ENCODE data around the gene IL20.

The IL20 gene, protein sequence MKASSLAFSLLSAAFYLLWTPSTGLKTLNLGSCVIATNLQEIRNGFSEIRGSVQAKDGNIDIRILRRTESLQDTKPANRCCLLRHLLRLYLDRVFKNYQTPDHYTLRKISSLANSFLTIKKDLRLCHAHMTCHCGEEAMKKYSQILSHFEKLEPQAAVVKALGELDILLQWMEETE

DNA sequence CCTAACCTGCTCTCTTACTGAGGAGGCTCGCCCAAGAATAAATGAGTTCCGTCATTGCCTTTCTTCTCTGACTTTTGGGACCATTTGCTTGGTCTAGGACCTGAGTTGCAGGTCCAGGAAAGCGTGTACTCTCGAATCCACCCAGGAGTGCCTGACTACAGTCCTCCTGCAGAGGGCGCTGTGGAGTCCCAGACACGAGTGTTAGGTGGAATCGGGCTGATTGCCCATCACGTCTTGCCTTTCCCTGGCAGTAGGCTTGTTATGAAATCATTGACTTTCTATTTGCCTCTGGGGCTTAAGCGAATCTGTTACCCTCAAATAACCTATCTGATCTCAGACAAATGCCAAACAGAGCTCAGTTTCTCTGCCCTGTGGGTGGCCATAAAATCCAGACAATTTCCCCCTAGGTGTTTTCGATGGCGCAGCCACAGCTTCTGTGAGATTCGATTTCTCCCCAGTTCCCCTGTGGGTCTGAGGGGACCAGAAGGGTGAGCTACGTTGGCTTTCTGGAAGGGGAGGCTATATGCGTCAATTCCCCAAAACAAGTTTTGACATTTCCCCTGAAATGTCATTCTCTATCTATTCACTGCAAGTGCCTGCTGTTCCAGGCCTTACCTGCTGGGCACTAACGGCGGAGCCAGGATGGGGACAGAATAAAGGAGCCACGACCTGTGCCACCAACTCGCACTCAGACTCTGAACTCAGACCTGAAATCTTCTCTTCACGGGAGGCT lies at the start of gene IL20:
IL20 (plus strand) TSS at position 685 of the 733 bp plus-strand sequence. CDS start 230 bp downstream, outside the sequence.
- in situ Hi-C loops (cut with HindIII; ENCODE audit: low sequenced_read_pairs), result loop anchor here (5.0 kb wide), 1 partner anchor 52 kb away; no protein-coding TSS in a partner anchor

DNA sequence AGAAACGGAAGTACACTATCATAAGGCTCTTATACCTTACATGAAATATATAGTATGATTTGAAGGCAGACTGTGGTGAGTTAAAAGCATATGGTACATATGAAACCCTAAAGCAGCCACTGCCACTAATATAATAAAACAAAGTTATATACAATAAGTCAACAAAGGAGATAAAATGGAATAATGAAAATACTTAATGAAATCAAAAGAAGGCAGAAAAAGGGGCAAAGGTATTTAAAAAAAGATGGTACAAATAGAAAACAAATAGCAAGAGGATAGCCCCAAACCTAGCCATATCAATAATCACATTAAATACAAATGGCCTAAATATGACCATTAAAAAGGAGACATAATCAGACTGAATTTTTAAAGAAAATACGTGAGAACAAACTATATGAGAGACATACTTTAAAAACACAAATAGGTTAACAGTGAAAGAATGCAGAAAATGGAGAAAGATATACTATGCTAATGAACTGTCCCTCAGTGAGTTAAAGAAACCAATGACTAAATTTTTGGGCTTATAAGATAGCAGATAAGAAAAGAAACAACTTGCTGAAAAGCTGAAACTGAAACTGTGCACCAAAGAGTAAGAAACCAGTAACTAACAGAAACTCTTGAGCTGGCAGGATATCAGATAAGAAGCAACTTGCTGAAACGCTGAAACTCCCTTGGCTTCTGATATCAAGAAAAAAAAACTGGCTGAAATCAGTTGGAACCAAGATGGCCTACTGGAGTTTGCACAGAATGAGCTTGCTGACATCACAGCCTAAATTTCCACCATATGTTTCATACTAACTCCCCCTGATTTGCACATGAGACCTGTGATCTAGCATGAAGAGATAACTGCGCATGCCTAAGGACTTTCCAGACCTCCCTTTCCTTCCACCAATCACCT lies 48.8 kb upstream of the IL20 start:
- in situ Hi-C loops (cut with HindIII; ENCODE audit: low sequenced_read_pairs), result no loop called here

DNA sequence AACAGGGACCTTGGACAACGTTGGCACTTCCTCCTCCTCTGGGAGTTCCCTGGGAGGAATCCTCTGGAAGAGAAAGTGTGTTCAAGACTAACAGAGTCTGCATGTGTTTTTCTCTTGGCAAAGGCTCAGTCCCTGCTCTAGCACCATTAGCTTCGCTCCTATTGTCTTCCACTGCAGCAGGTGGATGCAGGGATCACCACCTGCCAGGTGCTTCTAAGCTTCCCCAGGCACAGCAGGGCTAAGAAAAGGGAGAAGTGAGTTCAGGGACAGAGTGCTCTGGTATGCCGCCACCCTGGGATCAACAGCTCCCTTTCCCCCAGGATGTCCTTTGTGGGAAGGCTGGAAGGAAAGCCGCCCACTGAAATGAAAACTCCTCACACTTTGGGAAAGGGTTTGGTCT lies 43.9 kb upstream of the IL20 start:
- in situ Hi-C loops (cut with HindIII; ENCODE audit: low sequenced_read_pairs), result no loop called here

DNA sequence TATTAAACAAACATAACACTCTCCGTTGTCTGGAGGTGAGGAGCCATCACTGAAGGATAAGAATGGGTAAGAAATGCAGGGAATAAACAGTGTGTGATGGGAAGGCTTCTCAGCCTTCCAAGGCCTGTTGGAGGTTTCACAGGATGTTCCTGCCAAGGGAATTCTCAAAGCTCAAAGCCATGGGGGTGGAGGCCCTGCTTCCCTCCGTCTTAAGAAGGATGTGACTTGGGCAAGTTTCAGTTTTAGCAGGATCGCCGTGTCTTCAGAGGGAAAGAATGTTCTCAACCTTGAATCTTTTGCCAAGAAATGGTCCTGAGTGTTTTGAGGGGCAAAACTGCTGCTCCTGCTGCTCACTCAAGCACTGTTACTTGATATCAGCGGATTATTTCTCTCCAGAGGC lies 41.7 kb upstream of the IL20 start:
- in situ Hi-C loops (cut with HindIII; ENCODE audit: low sequenced_read_pairs), result no loop called here

DNA sequence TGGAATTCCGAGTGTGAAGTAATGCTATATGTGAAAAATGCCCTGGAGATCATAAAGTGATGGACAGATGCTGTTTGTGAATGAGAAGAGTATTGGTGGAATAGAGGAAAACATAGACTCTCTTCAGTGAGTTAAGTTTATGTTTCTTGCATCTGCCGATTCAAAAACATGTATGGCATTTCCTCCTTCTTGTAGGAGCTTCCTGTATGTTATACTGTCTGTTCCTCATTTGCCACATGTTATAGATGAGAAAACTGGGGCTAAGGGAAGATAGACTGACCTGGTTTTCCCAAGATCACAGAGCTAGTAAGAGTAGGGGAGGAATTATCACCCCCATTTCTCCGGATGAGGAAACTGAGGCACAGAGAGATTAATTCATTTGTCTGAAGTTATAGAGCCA lies 41.1 kb upstream of the IL20 start:
- in situ Hi-C loops (cut with HindIII; ENCODE audit: low sequenced_read_pairs), result no loop called here

DNA sequence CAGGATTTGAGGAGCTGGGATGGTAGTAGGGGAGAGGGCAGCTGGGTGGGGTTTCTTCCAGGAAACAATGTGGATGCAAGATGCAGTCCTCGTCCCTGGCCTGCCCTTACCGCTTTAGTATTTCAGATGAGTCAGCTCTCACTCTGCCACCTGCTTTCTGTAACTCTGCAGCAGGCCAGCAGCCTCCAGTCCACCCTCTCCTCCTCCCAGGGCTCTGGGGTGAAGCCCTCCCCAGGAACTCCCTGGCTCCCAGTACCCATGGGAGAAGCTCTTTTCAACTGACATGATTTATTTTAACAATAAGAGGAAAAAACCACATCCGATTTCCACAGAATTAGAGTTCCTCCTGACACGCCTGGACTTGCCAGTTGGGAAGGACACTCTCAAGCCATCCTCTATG lies 39.0 kb upstream of the IL20 start:
- in situ Hi-C loops (cut with HindIII; ENCODE audit: low sequenced_read_pairs), result no loop called here

DNA sequence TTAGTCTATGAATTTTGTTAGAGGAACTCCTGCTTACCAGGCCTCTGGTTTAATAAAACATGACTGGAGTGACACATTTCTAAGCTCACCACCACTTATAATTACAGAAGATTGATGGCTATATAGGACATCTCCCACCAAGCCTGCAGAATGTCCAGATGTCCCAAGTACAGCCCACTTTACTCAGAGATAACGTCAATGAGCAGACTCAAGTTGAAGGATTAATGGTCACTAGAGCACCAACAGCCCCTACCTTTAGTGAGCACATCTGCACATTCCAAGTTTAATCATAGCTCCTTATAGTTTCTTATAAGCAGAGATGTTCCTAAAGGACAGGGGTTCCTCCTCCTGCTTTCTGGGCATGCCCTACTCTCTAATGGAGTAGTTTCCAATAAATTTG lies 37.4 kb upstream of the IL20 start:
- in situ Hi-C loops (cut with HindIII; ENCODE audit: low sequenced_read_pairs), result no loop called here

DNA sequence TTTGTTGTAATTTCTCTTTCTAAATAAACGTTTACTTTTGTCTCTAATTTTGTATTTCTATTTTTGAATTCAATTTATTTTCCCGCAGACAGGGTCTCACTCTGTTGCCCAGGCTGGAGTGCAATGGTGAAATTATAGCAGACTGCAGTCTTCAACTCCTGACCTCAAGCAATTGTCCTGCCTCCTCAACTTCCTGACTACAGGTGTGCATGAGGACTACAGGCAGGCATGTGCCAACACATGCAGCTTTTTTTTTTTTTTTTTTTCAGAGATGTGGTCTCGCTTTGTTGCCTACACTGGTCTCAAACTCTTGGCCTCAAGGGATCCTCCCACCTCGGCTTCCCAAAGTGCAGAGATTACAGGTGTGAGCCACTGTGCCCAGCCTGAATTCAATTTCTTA lies 36.7 kb upstream of the IL20 start:
- in situ Hi-C loops (cut with HindIII; ENCODE audit: low sequenced_read_pairs), result no loop called here

DNA sequence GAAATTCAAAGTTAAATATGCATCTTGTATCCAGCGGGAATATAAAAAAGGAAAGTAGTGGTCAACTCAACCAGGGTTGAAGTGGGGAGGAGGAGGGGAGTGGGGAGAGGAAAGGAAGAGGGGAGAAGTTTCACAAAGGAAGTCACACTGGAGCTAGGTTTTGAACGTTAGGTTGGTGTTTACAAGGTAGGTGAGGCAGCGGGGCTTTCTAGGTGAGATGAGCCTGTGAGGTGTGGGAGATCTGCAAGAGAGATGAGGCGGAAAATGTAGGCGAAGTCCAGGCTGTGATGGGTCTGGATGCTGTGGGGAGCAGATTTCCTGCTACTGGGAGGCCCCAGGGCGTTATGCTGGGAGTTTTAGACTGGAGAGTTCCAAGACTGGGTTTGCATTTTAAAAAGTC lies 36.1 kb upstream of the IL20 start:
- in situ Hi-C loops (cut with HindIII; ENCODE audit: low sequenced_read_pairs), result no loop called here

DNA sequence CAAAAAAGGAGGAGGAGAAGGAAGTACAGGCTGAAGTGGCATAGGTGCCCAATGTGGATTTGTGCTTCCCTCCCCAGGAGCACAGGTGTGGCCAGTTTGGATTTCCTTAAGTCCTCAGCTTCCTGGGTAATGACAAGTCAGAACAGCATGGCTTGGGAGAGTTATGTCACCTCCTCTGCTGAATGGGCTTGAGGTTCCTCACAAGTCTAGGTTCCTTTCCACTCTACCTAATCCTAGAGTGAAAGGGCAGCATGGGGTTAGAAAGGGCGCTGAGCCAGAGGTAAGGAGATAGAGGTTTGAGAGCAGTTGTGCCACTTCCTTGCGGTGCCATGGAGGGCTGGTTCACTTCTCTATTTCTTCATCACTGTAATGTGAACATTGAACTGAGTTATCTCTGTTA lies 35.5 kb upstream of the IL20 start:
- in situ Hi-C loops (cut with HindIII; ENCODE audit: low sequenced_read_pairs), result no loop called here

DNA sequence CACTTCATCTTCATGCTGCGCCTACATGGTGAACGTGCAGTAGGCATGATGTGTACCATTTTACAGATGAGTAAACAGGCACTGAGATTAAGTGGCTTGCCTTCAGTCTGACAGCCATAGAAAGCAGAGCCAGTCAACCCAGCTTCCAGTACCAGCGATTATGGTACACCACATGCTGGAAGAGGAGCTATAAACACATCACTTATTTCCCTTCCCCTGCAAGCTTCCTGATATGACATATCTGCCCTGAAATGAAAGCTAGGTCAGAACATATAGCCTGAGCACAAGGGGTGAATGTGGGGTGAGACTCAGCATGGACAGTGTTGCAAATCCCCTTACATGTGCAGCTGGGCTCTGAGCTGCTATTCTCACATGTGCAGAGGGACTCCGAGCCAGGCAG lies 33.8 kb upstream of the IL20 start:
- in situ Hi-C loops (cut with HindIII; ENCODE audit: low sequenced_read_pairs), result no loop called here

DNA sequence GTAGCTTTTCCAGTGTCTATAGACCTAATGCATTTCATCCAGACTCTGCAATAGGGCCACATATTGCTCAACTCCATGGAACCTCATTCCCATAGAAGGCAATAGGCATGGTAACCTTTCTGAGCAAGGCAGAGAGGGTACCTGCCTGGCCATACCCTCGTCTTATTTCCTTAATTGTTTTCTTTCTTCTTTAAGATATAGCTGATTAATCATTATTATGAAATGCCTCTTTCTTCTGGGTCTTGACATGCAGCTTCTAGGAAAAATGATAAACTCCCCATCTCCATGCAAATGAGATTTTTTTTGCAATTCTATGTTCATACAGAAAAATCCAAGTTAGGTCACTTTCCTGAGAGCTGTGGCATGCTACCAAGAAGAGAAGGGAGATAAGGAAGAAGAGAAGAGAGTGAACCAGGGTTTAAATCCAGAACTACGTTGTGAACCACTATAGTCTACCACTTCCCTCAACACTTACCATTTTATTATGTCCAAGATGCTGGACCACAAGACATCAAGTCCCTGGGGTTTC lies 33.0 kb upstream of the IL20 start:
- in situ Hi-C loops (cut with HindIII; ENCODE audit: low sequenced_read_pairs), result no loop called here

DNA sequence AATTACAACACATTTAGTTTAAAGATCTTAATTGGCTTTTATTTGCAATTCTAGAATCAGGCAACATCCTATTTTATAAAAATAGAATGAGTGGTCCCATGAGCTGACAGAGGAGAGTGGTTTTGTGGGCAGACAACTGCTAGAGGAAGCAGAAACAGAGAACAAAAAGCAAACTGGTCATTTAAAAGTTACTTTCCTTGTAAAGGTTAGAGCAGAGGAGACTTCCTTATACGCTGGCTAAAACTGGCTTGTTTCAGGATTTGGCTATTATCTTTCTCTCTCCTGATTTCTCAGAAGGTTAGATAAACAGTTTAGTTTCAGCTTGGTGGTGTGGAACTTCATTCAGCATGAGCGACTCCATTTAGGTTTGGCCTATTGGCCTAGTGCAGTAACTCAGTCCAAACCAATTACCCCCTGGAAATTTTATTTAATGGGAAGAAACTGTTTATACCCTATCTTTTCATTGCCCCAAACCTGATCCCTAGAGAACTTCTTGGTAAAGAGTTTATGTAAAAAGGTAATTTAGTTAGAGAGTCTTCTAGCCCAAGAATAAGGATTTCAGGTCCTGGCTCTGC lies 32.2 kb upstream of the IL20 start:
- in situ Hi-C loops (cut with HindIII; ENCODE audit: low sequenced_read_pairs), result no loop called here

DNA sequence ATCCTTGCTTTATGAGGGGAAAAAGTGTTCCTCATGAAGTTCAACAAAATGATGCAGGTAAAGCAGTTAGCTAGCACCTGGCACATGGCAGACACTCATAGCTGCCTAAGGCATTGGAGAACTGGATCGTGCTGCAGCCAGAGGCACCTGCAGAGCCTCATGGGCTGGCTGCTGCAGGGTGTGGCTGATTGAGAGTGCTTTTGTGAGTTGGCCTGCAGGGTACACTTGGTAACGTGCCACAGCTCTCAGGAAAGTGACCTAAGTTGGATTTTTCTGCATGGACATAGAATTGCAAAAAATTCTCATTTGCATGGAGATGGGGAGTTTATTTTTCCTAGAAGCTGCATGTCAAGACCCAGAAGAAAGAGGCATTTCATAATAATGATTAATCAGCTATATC lies 31.6 kb upstream of the IL20 start:
- in situ Hi-C loops (cut with HindIII; ENCODE audit: low sequenced_read_pairs), result no loop called here

DNA sequence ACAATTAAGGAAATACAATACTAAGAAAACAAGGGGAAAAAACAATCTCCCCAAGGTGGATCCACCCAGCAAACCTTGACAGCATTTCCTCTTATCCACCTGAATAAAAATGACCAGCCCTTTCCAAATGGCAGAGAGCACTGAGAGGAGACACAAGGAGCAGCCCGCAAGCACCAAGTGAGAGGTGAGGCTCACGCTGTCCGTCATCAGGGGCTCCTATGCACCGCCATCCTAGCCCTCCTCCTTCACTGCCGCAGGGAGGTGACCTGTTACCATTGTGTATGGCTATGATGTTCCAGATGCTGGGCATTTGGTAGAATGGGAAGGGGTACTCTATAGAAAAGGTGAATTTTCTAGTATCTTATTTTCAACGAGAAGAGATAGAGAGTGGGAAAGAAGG lies 31.2 kb upstream of the IL20 start:
- in situ Hi-C loops (cut with HindIII; ENCODE audit: low sequenced_read_pairs), result no loop called here

DNA sequence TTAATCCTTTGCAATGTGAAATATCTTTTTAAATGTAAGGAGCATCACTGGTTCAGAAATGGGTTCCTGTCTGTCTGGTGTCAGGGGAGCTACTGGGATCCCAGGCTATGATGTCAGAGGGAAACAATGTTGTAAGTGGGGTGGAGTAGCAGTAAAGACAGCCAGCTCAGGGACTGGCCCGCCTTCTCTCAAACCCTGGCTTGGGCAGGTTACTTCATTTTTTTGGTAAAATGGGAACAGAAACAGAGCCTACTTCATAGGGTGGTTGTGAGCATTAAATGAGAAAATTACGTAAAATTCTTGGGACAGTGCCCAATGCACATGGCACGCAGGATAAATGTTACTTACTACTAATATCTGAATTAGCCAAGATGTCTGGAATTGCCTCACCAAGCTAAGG lies 30.7 kb upstream of the IL20 start:
- in situ Hi-C loops (cut with HindIII; ENCODE audit: low sequenced_read_pairs), result no loop called here

DNA sequence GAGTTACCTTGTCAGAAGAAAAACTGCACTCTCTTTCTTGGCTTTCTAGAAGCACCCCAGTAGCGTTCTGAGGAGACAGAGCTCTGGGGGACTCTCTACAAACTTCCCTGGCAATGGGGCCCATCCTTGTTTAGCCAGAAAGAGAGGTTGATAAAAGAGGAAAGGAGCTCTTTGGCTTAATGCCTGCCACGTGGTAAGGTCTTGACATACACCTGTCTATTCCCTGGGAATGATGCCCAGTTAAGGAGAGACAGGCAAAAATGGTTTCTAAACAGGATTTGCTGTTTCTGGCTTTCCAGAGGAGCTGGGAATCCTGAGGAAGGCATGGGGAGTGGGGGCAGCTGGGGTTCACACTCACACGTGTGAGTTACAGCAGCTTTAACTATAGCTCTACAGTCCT lies 30.2 kb upstream of the IL20 start:
- in situ Hi-C loops (cut with HindIII; ENCODE audit: low sequenced_read_pairs), result no loop called here

DNA sequence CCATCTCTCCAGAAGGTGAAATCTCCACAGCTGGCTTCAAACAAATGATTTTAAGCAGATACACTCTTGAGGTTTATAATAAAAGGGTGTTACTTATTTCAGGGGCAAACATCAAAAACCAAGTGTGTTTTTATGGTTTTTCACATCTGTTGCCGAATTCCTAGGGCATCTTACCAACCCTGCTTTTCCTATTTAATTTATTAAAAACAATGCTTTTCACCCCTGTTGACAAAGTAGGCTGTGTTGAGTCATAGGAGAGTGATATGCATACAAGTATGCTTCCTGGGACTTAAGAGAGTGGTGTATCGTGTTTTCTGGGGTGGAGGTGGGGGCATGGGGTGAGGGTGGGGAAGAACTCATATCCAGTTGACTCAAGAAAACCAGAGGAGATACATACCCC lies 29.3 kb upstream of the IL20 start:
- in situ Hi-C loops (cut with HindIII; ENCODE audit: low sequenced_read_pairs), result no loop called here

DNA sequence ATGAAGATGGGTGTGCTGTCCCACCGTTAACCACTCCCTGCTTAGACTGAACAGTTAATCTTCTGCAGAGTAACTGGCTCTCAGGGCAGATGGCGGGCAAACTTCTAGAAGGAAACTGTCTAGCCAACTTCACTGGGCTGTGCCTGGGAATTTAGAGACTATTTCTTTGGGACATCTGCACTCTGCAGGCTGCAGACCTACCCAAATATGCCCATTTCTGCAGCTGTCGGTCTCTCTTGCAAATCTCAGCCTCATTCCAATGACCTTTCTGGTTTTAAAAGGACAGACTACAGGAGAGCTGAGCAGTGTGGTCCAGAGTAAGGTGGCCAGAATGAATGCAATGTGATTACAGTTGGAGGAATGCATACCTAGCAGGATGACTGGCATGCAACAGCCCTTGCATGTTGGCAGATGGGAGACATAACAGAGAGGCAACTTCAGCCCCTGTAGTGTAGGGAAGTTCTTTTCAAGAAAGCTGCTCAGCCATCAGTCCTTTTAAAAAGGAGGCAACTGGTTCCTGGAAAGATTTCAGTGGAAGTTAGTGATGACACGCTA lies 26.3 kb upstream of the IL20 start:
- in situ Hi-C loops (cut with HindIII; ENCODE audit: low sequenced_read_pairs), result no loop called here

DNA sequence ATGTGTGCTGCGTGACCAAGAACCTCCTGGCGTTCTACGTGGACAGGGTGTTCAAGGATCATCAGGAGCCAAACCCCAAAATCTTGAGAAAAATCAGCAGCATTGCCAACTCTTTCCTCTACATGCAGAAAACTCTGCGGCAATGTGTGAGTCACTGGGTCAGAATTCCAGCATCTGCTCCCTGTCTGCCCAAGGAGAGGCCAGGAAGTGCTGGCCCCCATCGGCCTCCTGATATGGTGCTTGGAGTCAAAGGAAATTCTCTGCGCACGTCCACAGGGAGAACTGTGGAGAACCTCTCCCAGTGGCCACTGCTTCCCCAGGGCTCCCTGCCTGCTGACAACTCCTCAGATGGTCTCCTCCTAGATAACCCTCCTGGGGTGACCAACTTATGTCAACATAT lies 25.6 kb upstream of the IL20 start:
- in situ Hi-C loops (cut with HindIII; ENCODE audit: low sequenced_read_pairs), result no loop called here
